Activated gamma-delta T cell (primary cell): ENCODE data around the gene MKS1.

Source experiments
- DNase-seq: peaks from one replicate; lab custom pipeline; 2025; lab: John Stamatoyannopoulos, UW

MKS1 gene

GRCh38 chr17:58161566-58161965, 57.5 kb downstream of the MKS1 start:
- no peak for DNase-seq

DNA sequence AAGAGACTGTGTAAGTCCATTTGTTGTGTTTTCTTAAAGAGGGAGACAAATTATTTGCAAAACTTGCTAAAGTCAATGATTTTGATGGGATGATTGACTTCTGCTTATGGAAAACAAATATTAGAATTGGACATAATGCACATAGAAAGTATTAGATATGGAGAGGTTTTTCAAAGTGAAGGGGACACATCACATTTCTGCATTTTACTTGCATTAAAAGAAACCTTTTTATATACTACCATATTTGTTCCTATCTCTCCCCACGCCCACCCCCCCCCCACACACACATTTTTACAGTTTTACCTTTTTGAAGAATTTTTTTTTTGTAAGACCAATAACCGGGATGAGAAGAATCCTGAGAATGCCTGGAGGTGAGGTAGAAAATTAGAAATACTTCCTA, 60.9 kb downstream of the MKS1 start:
- DNase-seq, result no peak

DNA sequence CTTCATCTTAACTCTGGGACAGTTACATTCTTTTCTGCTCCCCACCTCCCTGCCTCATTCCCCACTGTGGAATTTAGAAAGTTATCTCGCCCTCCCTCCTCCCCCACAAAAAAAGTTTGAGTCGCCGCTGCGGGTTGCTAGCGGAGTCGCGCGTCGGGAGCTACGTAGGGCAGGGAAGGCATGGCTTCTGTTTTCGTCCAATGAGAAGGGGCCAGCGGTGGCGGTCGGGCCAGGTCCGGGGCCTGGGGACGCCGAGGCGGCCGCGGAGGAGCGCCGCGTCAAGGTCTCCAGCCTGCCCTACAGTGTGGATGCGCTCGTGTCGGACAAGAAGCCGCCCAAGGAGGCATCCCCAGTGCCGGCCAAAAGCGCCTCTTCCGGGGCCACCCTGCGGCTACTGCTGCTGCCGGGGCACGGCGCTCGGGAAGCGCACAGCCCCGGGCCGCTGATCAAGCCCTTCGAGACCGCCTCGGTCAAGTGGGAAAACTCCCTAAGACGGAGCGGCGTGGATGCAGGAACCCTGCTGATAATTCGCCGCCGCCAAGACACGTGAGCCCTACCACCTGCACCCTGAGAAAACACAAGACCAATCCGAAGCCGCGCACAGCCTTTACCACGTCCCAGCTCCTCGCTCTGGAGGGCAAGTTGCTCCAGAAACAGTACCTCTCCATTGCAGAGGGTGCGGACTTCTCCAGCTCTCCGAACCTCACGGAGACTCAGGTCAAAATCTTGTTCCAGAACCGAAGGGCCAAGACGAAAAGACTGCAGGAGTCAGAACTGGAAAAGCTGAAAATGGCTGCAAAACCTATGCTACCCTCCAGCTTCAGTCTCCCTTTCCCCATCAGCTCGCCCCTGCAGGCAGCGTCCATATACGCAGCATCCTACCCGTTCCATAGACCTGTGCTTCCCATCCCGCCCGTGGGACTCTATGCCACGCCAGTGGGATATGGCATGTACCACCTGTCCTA, 61.9 kb downstream of the MKS1 start:
- peak; percentile 39 for DNase-seq
